B cell (primary cell): ENCODE measurements around the gene RNF150. TPM values are rescaled to one million over a fixed set of nuclear protein-coding genes. Genes with fewer than 3 reads are reported as not detected.

Experiments
- ATAC-seq: fragments of 200-7000 bp; cut with Tn5 transposase; one replicate; pipeline ENCODE4 v1.10.0; 2021; ENCODE audit warnings: low read depth, mild to moderate bottlenecking, moderate number of reproducible peaks, moderate library complexity
- CTCF ChIA-PET: fragments of 350-600 bp; sonication (Branson Sonifier 250); formaldehyde crosslinking; loops from one replicate; lab custom pipeline; 2021; ENCODE audit warnings: antibody characterized with exemption, inconsistent platforms; lab: Charles Lee
- POLR2A ChIA-PET: fragments of 350-600 bp; sonication (Branson Sonifier 250); formaldehyde crosslinking; loops from one replicate; lab custom pipeline; 2021; ENCODE audit warnings: antibody characterized with exemption; lab: Charles Lee
- DNase-seq: peaks from one replicate; pipeline ENCODE4 v3.0.0; 2013
- H2AFZ ChIP-seq: 2 replicates; pipeline ENCODE4 v1.6.1; 2012; ENCODE audit warnings: mild to moderate bottlenecking, low read depth, low read length; ENCODE audit not compliant: insufficient read depth, poor library complexity, severe bottlenecking
- H3K27ac ChIP-seq, 2 donors: 1 replicate in 1 of 2; 2 replicates in 1 of 2; pipeline ENCODE4 v1.5.1; 2012 to 2013; ENCODE audit warnings: low read length in 2 of 2, mild to moderate bottlenecking in 2 of 2, moderate library complexity in 1 of 2
- H3K27me3 ChIP-seq, 4 experiments: fragments of 200-600 bp in 1 of 4; sonication (generic) in 1 of 4; replicated peaks in 1 of 4; 1 replicate in 2 of 4; 2 replicates in 2 of 4; pipeline versions ENCODE4 v1.6.1 to v1.7.0; 2013 to 2016; ENCODE audit warnings: low read length in 3 of 4, mild to moderate bottlenecking in 2 of 4, mixed read lengths in 1 of 4, moderate library complexity in 1 of 4; ENCODE audit not compliant: insufficient read depth in 4 of 4, control insufficient read depth in 3 of 4; ENCODE audit errors: control extremely low read depth in 1 of 4
- H3K36me3 ChIP-seq, 2 experiments: replicated peaks in 1 of 2; 1 replicate in 1 of 2; 2 replicates in 1 of 2; pipeline versions ENCODE4 v1.6.1 to v1.7.1; 2013; ENCODE audit warnings: low read length in 1 of 2; ENCODE audit not compliant: insufficient read depth in 2 of 2, control insufficient read depth in 1 of 2; ENCODE audit errors: control extremely low read depth in 1 of 2, extremely low read depth in 1 of 2
- H3K4me1 ChIP-seq, 2 donors: fragments of 200-600 bp in 1 of 2; sonication (generic) in 1 of 2; 1 replicate in 1 of 2; 2 replicates in 1 of 2; pipeline versions ENCODE4 v1.5.1 to v1.6.1; 2013 to 2017; ENCODE audit warnings: low read length in 2 of 2; ENCODE audit not compliant: control insufficient read depth in 2 of 2, insufficient read depth in 2 of 2
- H3K4me2 ChIP-seq: replicated peaks from 2 replicates; pipeline ENCODE3; 2012; ENCODE audit warnings: mild to moderate bottlenecking, low read depth, low read length; ENCODE audit not compliant: poor library complexity, severe bottlenecking
- H3K4me3 ChIP-seq, 5 experiments: fragments of 200-600 bp in 1 of 5; sonication (generic) in 1 of 5; 1 replicate in 3 of 5; 2 replicates in 2 of 5; pipeline versions ENCODE4 v1.5.1 to v1.7.0; 2011 to 2016; ENCODE audit warnings: low read length in 4 of 5, mild to moderate bottlenecking in 4 of 5, low read depth in 2 of 5, control low read depth in 1 of 5, moderate library complexity in 1 of 5; ENCODE audit not compliant: insufficient read depth in 1 of 5; ENCODE audit errors: control extremely low read depth in 1 of 5, extremely low read depth in 1 of 5
- H3K79me2 ChIP-seq: fragments of 200-600 bp; sonication (generic); one replicate; pipeline ENCODE4 v1.6.0; 2016; ENCODE audit warnings: low read length; ENCODE audit not compliant: control insufficient read depth, insufficient read depth
- H3K9ac ChIP-seq: fragments of 200-600 bp; sonication (generic); 2 replicates; pipeline ENCODE4 v1.6.1; 2017; ENCODE audit warnings: mild to moderate bottlenecking, low read length, moderate library complexity
- H3K9me3 ChIP-seq, 3 donors: one replicate each; pipeline versions ENCODE4 v1.6.1 to v1.7.1; 2013; ENCODE audit warnings: low read length in 2 of 3; ENCODE audit not compliant: control insufficient read depth in 2 of 3, insufficient read depth in 1 of 3; ENCODE audit errors: control extremely low read depth in 1 of 3
- H4K20me1 ChIP-seq: 2 replicates; pipeline ENCODE4 v1.6.0; 2012; ENCODE audit warnings: mild to moderate bottlenecking, low read length; ENCODE audit not compliant: insufficient read depth, control insufficient read depth, poor library complexity, severe bottlenecking
- H3K27ac Mint-ChIP-seq: one replicate; pipeline ENCODE4 v1.8.0; 2021; ENCODE audit warnings: mixed read lengths
- H3K27me3 Mint-ChIP-seq: one replicate; pipeline ENCODE4 v1.8.0; 2021; ENCODE audit warnings: mixed read lengths
- H3K4me1 Mint-ChIP-seq: one replicate; pipeline ENCODE4 v1.8.0; 2021; ENCODE audit warnings: mixed read lengths
- H3K4me3 Mint-ChIP-seq: one replicate; pipeline ENCODE4 v1.8.0; 2021; ENCODE audit warnings: mixed read lengths
- H3K9me3 Mint-ChIP-seq: one replicate; pipeline ENCODE4 v1.8.0; 2022; ENCODE audit warnings: mixed read lengths; ENCODE audit not compliant: insufficient read depth
- EZH2 ChIP-seq: IDR thresholded peaks from 2 replicates; pipeline ENCODE4 v1.6.1; 2012; ENCODE audit warnings: borderline replicate concordance, low read depth, mild to moderate bottlenecking, moderate library complexity, low read length; ENCODE audit not compliant: insufficient read depth, poor library complexity, severe bottlenecking
- WGBS: methylation state at CpG from one replicate; pipeline ENCODE4 v1.1.5; 2013; ENCODE audit warnings: missing lambda C conversion rate; ENCODE audit not compliant: insufficient coverage; 5-methylcytosine and 5-hydroxymethylcytosine counted together
- intact Hi-C: fragments of 100-400 bp; cut with micrococcal nuclease; formaldehyde crosslinking; loops from one replicate; pipeline ENCODE4 v1.10.0; 2022
- polyA plus RNA-seq: library from polyadenylated mRNA; depleted of rRNA; stranded (reverse); fragments of >200 nt; gene quantifications from 2 replicates; pipeline ENCODE4 v1.2.3, GENCODE V29; 2012
- total RNA-seq, 2 donors: library from RNA; stranded (reverse); fragments of 120-200 nt in 1 of 2; gene quantifications; 1 replicate in 1 of 2; 2 replicates in 1 of 2; pipeline versions ENCODE4 v1.2.3 to v1.2.4, GENCODE V29; 2013 to 2022
- TF ChIP-seq, protein P1 (sequence below): fragments of 200-600 bp; IDR thresholded peaks from one replicate; pipeline ENCODE4 v1.8.0; 2022; ENCODE audit warnings: antibody characterized with exemption, mild to moderate bottlenecking

RNF150 gene
- total and polyA plus RNA-seq, 2 donors (not counting 1 experiment from before 2014, with no cell fraction given) = not detected

DNA sequence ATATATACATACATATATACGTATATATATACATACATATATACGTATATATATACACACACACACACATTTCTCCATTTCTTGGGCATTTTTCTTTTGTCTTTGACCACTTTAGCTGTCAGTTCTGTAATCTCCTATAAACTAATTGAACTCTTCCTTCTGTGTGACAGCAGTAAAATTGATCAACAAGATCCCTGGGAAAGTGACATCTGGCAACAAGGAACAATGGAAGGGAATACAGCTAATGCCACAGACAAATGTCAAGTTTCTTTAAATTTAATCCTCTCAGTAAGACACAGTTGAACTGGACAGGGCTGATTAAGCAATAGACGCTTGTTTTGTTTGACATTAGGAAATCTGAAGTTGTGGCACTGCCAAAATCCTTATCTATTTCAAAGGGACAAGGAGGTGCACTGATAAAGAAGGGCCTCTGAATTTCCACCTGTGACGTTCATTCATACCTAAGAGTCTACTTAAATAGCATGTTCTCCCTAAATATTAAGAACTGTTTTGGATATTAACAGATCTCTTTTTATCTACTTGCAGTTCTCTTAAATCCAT lies 126.9 kb downstream of the RNF150 start:
- intact Hi-C loops = no loop called here
- no peaks in the 10 kb centered on the region for H4K20me1 ChIP-seq
- Mint-ChIP-seq H3K4me1 (no peaks in the 10 kb centered on the region), H3K9me3 (no peaks in the 10 kb centered on the region), H3K4me3 (no peak overlapping the region), H3K27me3 (peaks cover 4% of the 10 kb centered on the region), H3K27ac (no peak overlapping the region)
- peaks cover 0 to 2% (median 0%) of the 10 kb centered on the region in 4 experiments for H3K27me3 ChIP-seq
- H3K36me3 ChIP-seq = no peaks in the 10 kb centered on the region
- no peak overlapping the region for H3K27ac ChIP-seq
- WGBS = no CpG with 5 or more reads among the region's 4 CpGs
- H2AFZ ChIP-seq = no peak overlapping the region
- no peak overlapping the region for H3K9ac ChIP-seq
- CTCF ChIA-PET = no interaction called here
- H3K9me3 ChIP-seq = no peaks in the 10 kb centered on the region
- POLR2A ChIA-PET = no interaction called here
- DNase-seq (no peak), ATAC-seq (no peak)
- H3K4me1 ChIP-seq = no peaks in the 10 kb centered on the region
- no peaks in the 10 kb centered on the region for H3K79me2 ChIP-seq
- TF ChIP-seq, protein P1, sequence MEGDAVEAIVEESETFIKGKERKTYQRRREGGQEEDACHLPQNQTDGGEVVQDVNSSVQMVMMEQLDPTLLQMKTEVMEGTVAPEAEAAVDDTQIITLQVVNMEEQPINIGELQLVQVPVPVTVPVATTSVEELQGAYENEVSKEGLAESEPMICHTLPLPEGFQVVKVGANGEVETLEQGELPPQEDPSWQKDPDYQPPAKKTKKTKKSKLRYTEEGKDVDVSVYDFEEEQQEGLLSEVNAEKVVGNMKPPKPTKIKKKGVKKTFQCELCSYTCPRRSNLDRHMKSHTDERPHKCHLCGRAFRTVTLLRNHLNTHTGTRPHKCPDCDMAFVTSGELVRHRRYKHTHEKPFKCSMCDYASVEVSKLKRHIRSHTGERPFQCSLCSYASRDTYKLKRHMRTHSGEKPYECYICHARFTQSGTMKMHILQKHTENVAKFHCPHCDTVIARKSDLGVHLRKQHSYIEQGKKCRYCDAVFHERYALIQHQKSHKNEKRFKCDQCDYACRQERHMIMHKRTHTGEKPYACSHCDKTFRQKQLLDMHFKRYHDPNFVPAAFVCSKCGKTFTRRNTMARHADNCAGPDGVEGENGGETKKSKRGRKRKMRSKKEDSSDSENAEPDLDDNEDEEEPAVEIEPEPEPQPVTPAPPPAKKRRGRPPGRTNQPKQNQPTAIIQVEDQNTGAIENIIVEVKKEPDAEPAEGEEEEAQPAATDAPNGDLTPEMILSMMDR = no peak
- no peak for TF ChIP-seq EZH2
- H3K4me3 ChIP-seq = no peak overlapping the region
- H3K4me2 ChIP-seq = no peak overlapping the region

DNA sequence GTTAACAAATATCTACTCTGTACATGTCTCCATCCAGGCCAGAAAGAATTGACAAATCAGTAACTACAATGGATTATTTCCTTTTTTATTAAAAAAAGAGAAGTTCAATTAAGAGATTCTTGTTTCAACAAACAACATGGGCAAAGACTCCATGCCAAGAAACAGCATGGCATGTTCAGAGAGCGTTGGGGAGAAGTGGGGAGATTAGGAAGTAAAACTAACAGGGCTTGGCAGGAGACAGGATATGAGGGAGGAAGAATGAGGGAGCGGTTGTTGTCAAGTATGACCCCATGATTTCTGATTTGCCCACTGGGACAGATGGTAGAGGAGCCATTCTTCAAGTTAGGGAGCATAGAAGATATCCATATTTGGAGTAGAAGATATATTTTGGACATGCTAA lies 128.4 kb downstream of the RNF150 start:
- TF ChIP-seq, protein P1 = no peak
- TF ChIP-seq EZH2 = no peak
- Histone ChIP-seq H3K36me3 (no peaks in the 10 kb centered on the region), H3K27ac (no peak overlapping the region), H3K4me3 (no peak overlapping the region), H3K4me2 (no peak overlapping the region), H4K20me1 (no peaks in the 10 kb centered on the region), H3K9ac (no peak overlapping the region), H3K27me3 (peaks cover 0 to 2% (median 0%) of the 10 kb centered on the region in 4 experiments), H3K9me3 (no peaks in the 10 kb centered on the region), H3K4me1 (no peaks in the 10 kb centered on the region), H3K79me2 (no peaks in the 10 kb centered on the region), H2AFZ (no peak overlapping the region)
- ATAC-seq (no peak), DNase-seq (no peak)
- Mint-ChIP-seq H3K9me3 (no peaks in the 10 kb centered on the region), H3K27me3 (peaks cover 4% of the 10 kb centered on the region), H3K4me1 (no peaks in the 10 kb centered on the region), H3K27ac (no peak overlapping the region), H3K4me3 (no peak overlapping the region)
- intact Hi-C loops = no loop called here
- POLR2A ChIA-PET = no interaction called here
- CTCF ChIA-PET = no interaction called here
- WGBS = 76% methylated on average over 2 of the region's 2 CpGs
